Measurements from ENCODE around the gene KRTAP12-2. TPM values are rescaled to one million over a fixed set of nuclear protein-coding genes. Genes with fewer than 3 reads are reported as not detected.

The KRTAP12-2 gene
- total RNA-seq, 1 donor from 2014 or later = not detected

GRCh38 chr21:44626673-44627143, 40.0 kb downstream of the KRTAP12-2 start, which contains the start of gene KRTAP10-9:
Gene KRTAP10-9, plus strand, starts transcription at chr21:44627093. Its CDS starts 79 bp downstream, at chr21:44627172.
- no peak for ATAC-seq (ENCODE audit: low read depth)
- Mint-ChIP-seq H3K9me3 (peaks cover 37% of the 10 kb centered on the region), H3K4me1 (peaks cover 5% of the 10 kb centered on the region), H3K36me3 (ENCODE audit: low read depth) (no peaks in the 10 kb centered on the region), H3K4me3 (no peak within 1 kb of the TSS), H3K27ac (no peak within 1 kb of the TSS), H3K27me3 (peaks cover 8% of the 10 kb centered on the region)
- intact Hi-C loops (cut with micrococcal nuclease) = no loop called here
- CTCF ChIA-PET = no interaction called here
- TF ChIP-seq CTCF (IDR thresholded peaks at IDR 0.05) = no peak
- POLR2A ChIA-PET = no interaction called here
- DNase-seq = no peak

- no peak overlapping the region for H3K4me3 Mint-ChIP-seq
- H3K36me3 Mint-ChIP-seq (ENCODE audit: low read depth) = no peaks in the 10 kb centered on the region
- H3K9me3 Mint-ChIP-seq = peaks cover 35% of the 10 kb centered on the region
- no peak for ATAC-seq (ENCODE audit: low read depth)
- peaks cover 5% of the 10 kb centered on the region for H3K4me1 Mint-ChIP-seq
- no peak for TF ChIP-seq CTCF (IDR thresholded peaks at IDR 0.05)
- peaks cover 8% of the 10 kb centered on the region for H3K27me3 Mint-ChIP-seq
- no peak overlapping the region for H3K27ac Mint-ChIP-seq
- DNase-seq = no peak
- CTCF ChIA-PET = no interaction called here
- POLR2A ChIA-PET = no interaction called here
- intact Hi-C loops (cut with micrococcal nuclease) = no loop called here
Measured at GRCh38 chr21:44626262-44626661, 40.5 kb downstream of the KRTAP12-2 start.

GRCh38 chr21:44625756-44626155, 41.0 kb downstream of the KRTAP12-2 start:
- H3K36me3 Mint-ChIP-seq (ENCODE audit: low read depth) = no peaks in the 10 kb centered on the region
- H3K4me1 Mint-ChIP-seq = peaks cover 5% of the 10 kb centered on the region
- DNase-seq (no peak), ATAC-seq (ENCODE audit: low read depth) (no peak)
- no peak overlapping the region for H3K4me3 Mint-ChIP-seq
- POLR2A ChIA-PET = no interaction called here
- no peak for TF ChIP-seq CTCF (IDR thresholded peaks at IDR 0.05)
- H3K9me3 Mint-ChIP-seq = peaks cover 31% of the 10 kb centered on the region
- intact Hi-C loops (cut with micrococcal nuclease) = no loop called here
- H3K27me3 Mint-ChIP-seq = peaks cover 8% of the 10 kb centered on the region
- CTCF ChIA-PET = no interaction called here
- no peak overlapping the region for H3K27ac Mint-ChIP-seq

GRCh38 chr21:44623575-44623974, 43.2 kb downstream of the KRTAP12-2 start:
- ChIA-PET POLR2A (no interaction called here), CTCF (no interaction called here)
- no peak overlapping the region for H3K4me3 Mint-ChIP-seq
- peaks cover 8% of the 10 kb centered on the region for H3K27me3 Mint-ChIP-seq
- ATAC-seq (ENCODE audit: low read depth) (no peak), DNase-seq (no peak)
- H3K4me1 Mint-ChIP-seq = peaks cover 8% of the 10 kb centered on the region
- intact Hi-C loops (cut with micrococcal nuclease) = no loop called here
- peaks cover 6% of the 10 kb centered on the region for H3K36me3 Mint-ChIP-seq (ENCODE audit: low read depth)
- no peak overlapping the region for H3K27ac Mint-ChIP-seq
- no peak for TF ChIP-seq CTCF (IDR thresholded peaks at IDR 0.05)
- H3K9me3 Mint-ChIP-seq = peaks cover 41% of the 10 kb centered on the region

GRCh38 chr21:44619886-44620285, 46.8 kb downstream of the KRTAP12-2 start:
- TF ChIP-seq CTCF (IDR thresholded peaks at IDR 0.05) = no peak
- peaks cover 6% of the 10 kb centered on the region for H3K36me3 Mint-ChIP-seq (ENCODE audit: low read depth)
- ChIA-PET POLR2A (no interaction called here), CTCF (no interaction called here)
- no peak for ATAC-seq (ENCODE audit: low read depth)
- no peak for DNase-seq
- peaks cover 3% of the 10 kb centered on the region for H3K27me3 Mint-ChIP-seq
- no peak overlapping the region for H3K27ac Mint-ChIP-seq
- H3K4me1 Mint-ChIP-seq = peaks cover 15% of the 10 kb centered on the region
- intact Hi-C loops (cut with micrococcal nuclease) = no loop called here
- H3K4me3 Mint-ChIP-seq = no peak overlapping the region
- H3K9me3 Mint-ChIP-seq = peaks cover 38% of the 10 kb centered on the region

Data from activated B cell treated with CpG ODN at 0.5 μM for 24 hours (primary cell).